Brain microvascular endothelial cell (primary cell): ENCODE measurements around the gene CTSK.
"Not testable (repeated sequence)": the region's sequence is repeated elsewhere in the genome, so short reads cannot be mapped to it uniquely, and the experiment has no call there.

Source experiments
- DNase-seq: peaks from one replicate; pipeline ENCODE4 v3.0.0-alpha.2; 2020
- H3K27ac ChIP-seq: fragments of 250-450 bp; sonication (Bioruptor Pico); 2 replicates; pipeline ENCODE4 v1.5.1; 2020; ENCODE audit warnings: mild to moderate bottlenecking, moderate library complexity
- H3K27me3 ChIP-seq: fragments of 250-450 bp; sonication (Bioruptor Pico); replicated peaks from 2 replicates; pipeline ENCODE4 v1.5.1; 2020; ENCODE audit warnings: mild to moderate bottlenecking
- H3K36me3 ChIP-seq: fragments of 250-450 bp; sonication (Bioruptor Pico); replicated peaks from 2 replicates; pipeline ENCODE4 v1.5.1; 2020; ENCODE audit warnings: mild to moderate bottlenecking
- H3K4me3 ChIP-seq: 2 replicates; pipeline ENCODE4 v1.5.1; 2011; ENCODE audit warnings: low read depth, mild to moderate bottlenecking, control low read depth, low read length, moderate library complexity
- in situ Hi-C: cut with HindIII; loops from 2 replicates; pipeline ENCODE4 v1.10.0; 2017; ENCODE audit warnings: low sequenced_read_pairs, low pct_ligation_motif_present
- TF ChIP-seq, protein P1 (sequence below): IDR thresholded peaks from 2 replicates; pipeline ENCODE4 v1.5.1; 2011; ENCODE audit warnings: low read depth, mild to moderate bottlenecking, moderate library complexity, low read length, control low read depth, inconsistent platforms; ENCODE audit errors: missing control alignments

CTSK gene

DNA sequence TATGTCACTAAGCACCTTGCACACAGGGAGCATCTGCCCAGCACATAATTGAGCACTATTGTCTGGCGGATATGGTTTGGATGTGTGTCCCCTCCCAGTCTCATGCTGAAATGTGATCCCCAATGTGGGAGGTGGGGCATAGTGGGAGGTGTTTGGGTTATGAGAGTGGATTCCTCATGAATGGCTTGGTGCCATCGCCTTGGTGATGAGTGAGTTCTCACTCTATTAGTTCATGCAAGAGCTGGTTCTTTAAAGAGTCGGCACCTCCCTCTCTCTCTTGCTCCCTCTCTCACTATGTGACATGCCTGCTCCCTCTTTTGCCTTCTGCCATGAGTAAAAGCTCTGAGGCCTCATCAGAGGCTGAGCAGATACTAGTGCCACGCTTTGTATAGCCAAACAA, 9.5 kb downstream of the CTSK start:
- peaks cover 21% of the 10 kb centered on the region for H3K36me3 ChIP-seq
- in situ Hi-C loops, result no loop called here
- no peak for DNase-seq
- no peaks in the 10 kb centered on the region for H3K27me3 ChIP-seq
- H3K27ac ChIP-seq, result no peak overlapping the region
- TF ChIP-seq, protein P1, sequence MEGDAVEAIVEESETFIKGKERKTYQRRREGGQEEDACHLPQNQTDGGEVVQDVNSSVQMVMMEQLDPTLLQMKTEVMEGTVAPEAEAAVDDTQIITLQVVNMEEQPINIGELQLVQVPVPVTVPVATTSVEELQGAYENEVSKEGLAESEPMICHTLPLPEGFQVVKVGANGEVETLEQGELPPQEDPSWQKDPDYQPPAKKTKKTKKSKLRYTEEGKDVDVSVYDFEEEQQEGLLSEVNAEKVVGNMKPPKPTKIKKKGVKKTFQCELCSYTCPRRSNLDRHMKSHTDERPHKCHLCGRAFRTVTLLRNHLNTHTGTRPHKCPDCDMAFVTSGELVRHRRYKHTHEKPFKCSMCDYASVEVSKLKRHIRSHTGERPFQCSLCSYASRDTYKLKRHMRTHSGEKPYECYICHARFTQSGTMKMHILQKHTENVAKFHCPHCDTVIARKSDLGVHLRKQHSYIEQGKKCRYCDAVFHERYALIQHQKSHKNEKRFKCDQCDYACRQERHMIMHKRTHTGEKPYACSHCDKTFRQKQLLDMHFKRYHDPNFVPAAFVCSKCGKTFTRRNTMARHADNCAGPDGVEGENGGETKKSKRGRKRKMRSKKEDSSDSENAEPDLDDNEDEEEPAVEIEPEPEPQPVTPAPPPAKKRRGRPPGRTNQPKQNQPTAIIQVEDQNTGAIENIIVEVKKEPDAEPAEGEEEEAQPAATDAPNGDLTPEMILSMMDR, result no peak
- no peak overlapping the region for H3K4me3 ChIP-seq

DNA sequence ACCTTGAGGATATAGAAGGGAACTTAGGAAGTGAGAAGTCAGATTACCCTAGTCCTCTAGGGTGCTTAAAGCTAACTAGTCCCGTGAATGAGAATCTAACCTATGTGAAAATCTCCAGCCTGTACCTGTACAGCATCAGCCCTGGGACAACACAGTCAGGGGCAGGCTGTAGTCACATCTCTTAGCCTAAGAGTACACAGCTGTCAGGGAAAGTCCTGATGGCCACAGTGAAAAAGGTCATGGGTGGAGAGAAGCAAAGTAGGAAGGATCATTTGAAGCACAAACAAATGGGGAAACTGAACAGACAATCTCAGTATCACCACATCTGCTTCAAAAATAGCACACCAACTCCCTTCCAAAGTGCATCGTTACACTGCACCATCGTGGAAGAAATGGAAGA, 11.7 kb downstream of the CTSK start:
- no peak overlapping the region for H3K4me3 ChIP-seq
- peaks cover 21% of the 10 kb centered on the region for H3K36me3 ChIP-seq
- no peaks in the 10 kb centered on the region for H3K27me3 ChIP-seq
- no peak overlapping the region for H3K27ac ChIP-seq
- in situ Hi-C loops, result no loop called here
- no peak for DNase-seq
- TF ChIP-seq, protein P1, result no peak

DNA sequence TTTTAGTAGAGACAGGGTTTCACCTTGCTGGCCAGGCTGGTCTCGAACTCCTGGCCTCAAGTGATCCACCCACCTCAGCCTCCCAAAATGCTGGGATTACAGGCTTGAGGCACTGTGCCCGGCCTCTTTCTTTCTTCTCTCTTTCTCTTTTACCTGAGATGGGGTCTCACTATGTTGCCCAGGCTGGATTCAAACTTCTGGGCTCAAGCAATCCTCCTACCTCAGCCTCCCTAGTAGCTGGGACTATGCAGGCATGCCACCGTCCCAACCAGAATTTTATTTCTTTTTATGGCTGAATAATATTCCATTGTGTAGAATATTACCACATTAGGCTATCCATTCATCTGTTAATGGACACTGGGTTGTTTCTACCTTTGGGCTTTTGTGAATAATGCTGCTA, 14.3 kb downstream of the CTSK start:
- H3K36me3 ChIP-seq, result peaks cover 17% of the 10 kb centered on the region
- H3K27me3 ChIP-seq, H3K4me3 ChIP-seq, H3K27ac ChIP-seq, DNase-seq, in situ Hi-C loops: not testable (repeated sequence)

DNA sequence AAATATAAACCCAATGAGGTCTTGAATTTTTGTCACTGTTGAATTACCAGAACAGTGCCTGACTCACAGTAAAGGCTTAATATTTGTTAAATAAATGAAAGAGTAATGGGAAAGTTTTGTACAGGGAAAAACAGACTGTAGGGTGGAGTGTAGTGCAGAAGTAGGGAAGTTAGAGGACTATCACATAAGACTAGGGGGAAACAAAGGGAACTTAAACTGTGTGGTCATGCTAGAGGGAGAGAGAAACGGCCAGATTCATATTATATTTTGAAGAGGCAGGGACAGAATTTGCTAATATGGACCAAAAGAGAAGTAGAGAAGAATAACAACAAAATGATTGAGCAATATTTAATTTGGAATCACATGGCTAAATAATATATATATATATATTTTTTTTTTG, 14.8 kb downstream of the CTSK start:
- TF ChIP-seq, protein P1, result no peak
- DNase-seq, result no peak
- Histone ChIP-seq H3K36me3 (peaks cover 17% of the 10 kb centered on the region), H3K27me3 (no peaks in the 10 kb centered on the region), H3K4me3 (no peak overlapping the region), H3K27ac (no peak overlapping the region)
- in situ Hi-C loops, result no loop called here

DNA sequence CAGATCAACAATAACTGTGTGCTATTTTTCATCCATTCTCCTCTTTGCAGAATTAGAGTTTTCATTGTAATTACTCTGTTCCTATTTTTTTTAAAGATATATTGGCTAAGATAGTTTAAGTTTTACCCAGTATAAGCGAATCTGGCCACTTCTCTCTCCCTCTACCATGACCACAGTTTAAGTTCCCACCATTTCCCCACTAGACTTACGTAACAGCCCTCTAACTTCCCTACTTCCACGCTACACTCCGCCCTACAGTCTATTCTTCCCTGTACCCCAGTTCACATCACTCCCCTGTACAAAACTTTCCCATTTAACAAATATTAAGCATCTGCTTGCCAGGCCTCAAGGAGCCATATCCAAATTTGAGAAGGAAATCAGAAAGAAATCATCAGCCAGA, 16.5 kb downstream of the CTSK start:
- in situ Hi-C loops, result no loop called here

DNA sequence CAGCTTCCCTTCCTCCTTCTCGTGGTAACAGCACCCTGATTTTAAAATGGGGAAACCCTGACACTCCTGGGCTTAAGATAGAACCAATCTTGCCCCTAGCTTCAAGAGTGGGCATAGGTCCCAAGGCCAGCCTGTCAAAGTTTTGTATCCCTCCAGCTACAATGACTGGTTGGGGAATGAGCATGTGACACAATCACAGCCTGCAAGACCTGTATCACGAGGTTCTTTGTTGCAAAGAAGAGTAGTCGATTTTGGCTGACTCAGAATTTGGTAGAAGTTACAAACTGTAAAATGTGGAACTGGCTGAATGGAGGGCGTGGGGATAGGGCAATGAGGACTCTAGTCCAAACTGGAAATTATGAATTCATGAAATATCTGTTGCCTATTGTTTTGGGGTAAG, 18.7 kb downstream of the CTSK start:
- Histone ChIP-seq H3K27ac (no peak overlapping the region), H3K4me3 (no peak overlapping the region), H3K36me3 (no peaks in the 10 kb centered on the region), H3K27me3 (no peaks in the 10 kb centered on the region)
- DNase-seq, result no peak
- in situ Hi-C loops, result no loop called here
- TF ChIP-seq, protein P1, result no peak

More for the DNA sequence above, 16.5 kb downstream of the CTSK start:
- Histone ChIP-seq H3K4me3 (no peak overlapping the region), H3K36me3 (peaks cover 4% of the 10 kb centered on the region), H3K27ac (no peak overlapping the region), H3K27me3 (no peaks in the 10 kb centered on the region)
- TF ChIP-seq, protein P1, result no peak
- DNase-seq, result no peak
